MM.1S (cell line): ENCODE results near the gene PDIA2.

ENCODE experiments used
- DNase-seq: peaks from one replicate; pipeline ENCODE4 v3.0.0-alpha.2; 2015
- H2AFZ ChIP-seq: fragments of 300-600 bp; sonication (generic); 2 replicates; pipeline ENCODE4 v1.6.0; 2016; ENCODE audit warnings: antibody characterized with exemption, low read length
- H3F3A ChIP-seq: fragments of 300-600 bp; sonication (generic); 2 replicates; pipeline ENCODE4 v1.6.1; 2016; ENCODE audit warnings: mild to moderate bottlenecking, antibody characterized with exemption, low read length, moderate library complexity, mixed read lengths; ENCODE audit not compliant: insufficient read depth
- H3K27ac ChIP-seq: fragments of 300-600 bp; sonication (generic); 2 replicates; pipeline ENCODE4 v1.5.1; 2016; ENCODE audit warnings: mild to moderate bottlenecking, low read length
- H3K27me3 ChIP-seq: fragments of 300-600 bp; sonication (generic); replicated peaks from 2 replicates; pipeline ENCODE4 v1.6.0; 2016; ENCODE audit warnings: low read length; ENCODE audit not compliant: insufficient read depth
- H3K36me3 ChIP-seq: fragments of 300-600 bp; sonication (generic); replicated peaks from 2 replicates; pipeline ENCODE4 v1.6.1; 2016; ENCODE audit warnings: mild to moderate bottlenecking, low read length, mixed read lengths; ENCODE audit not compliant: insufficient read depth
- H3K4me1 ChIP-seq: fragments of 300-600 bp; sonication (generic); 2 replicates; pipeline ENCODE4 v1.6.1; 2016; ENCODE audit warnings: low read length, mixed read lengths
- H3K4me2 ChIP-seq: fragments of 300-600 bp; sonication (generic); 2 replicates; pipeline ENCODE4 v1.6.0; 2016; ENCODE audit warnings: low read depth, low read length
- H3K4me3 ChIP-seq: fragments of 300-600 bp; sonication (generic); 2 replicates; pipeline ENCODE4 v1.5.1; 2016; ENCODE audit warnings: low read length, mixed read lengths
- H3K79me2 ChIP-seq: fragments of 300-600 bp; sonication (generic); 2 replicates; pipeline ENCODE4 v1.6.1; 2016; ENCODE audit warnings: mixed run types, low read length, mixed read lengths
- H3K9ac ChIP-seq: fragments of 300-600 bp; sonication (generic); 2 replicates; pipeline ENCODE4 v1.6.1; 2016; ENCODE audit warnings: low read length, mixed read lengths
- H3K9me2 ChIP-seq: fragments of 300-600 bp; sonication (generic); replicated peaks from 2 replicates; pipeline ENCODE4 v1.6.1; 2016; ENCODE audit warnings: mild to moderate bottlenecking, low read length, mixed read lengths; ENCODE audit not compliant: insufficient read depth
- H3K9me3 ChIP-seq: fragments of 300-600 bp; sonication (generic); replicated peaks from 2 replicates; pipeline ENCODE4 v1.6.1; 2016; ENCODE audit warnings: mild to moderate bottlenecking, low read length, mixed read lengths; ENCODE audit not compliant: insufficient read depth
- H4K20me1 ChIP-seq: fragments of 300-600 bp; sonication (generic); 2 replicates; pipeline ENCODE4 v1.6.1; 2016; ENCODE audit warnings: mild to moderate bottlenecking, low read length, moderate library complexity, mixed read lengths; ENCODE audit not compliant: insufficient read depth
- CTCF ChIP-seq: fragments of 300-600 bp; sonication (generic); IDR thresholded peaks from 2 replicates; pipeline ENCODE4 v1.5.1; 2016; ENCODE audit warnings: antibody characterized with exemption, low read length, mixed read lengths
- EZH2 ChIP-seq: fragments of 300-600 bp; sonication (generic); optimal IDR thresholded peaks from 2 replicates; pipeline ENCODE3; 2017; ENCODE audit warnings: low read depth, mild to moderate bottlenecking, antibody characterized with exemption, low read length, mixed read lengths
- EZH2phosphoT487 ChIP-seq: fragments of 300-600 bp; sonication (generic); IDR thresholded peaks from 2 replicates; pipeline ENCODE4 v1.6.1; 2018; ENCODE audit warnings: antibody characterized with exemption, low read length

The PDIA2 gene

GRCh38 chr16:273547-274421 is 9.2 kb upstream of the PDIA2 start:
- no peak overlapping the region for H3K9ac ChIP-seq
- no peaks in the 10 kb centered on the region for H3K9me2 ChIP-seq
- H3K27ac ChIP-seq: no peak overlapping the region
- peaks cover 54% of the 10 kb centered on the region for H3K27me3 ChIP-seq
- no peaks in the 10 kb centered on the region for H3K4me1 ChIP-seq
- H4K20me1 ChIP-seq: no peaks in the 10 kb centered on the region
- DNase-seq: peak; percentile 15
- no peaks in the 10 kb centered on the region for H3K79me2 ChIP-seq
- H3K36me3 ChIP-seq: no peaks in the 10 kb centered on the region
- H3F3A ChIP-seq: no peaks in the 10 kb centered on the region
- TF ChIP-seq EZH2 (no peak), CTCF (no peak), EZH2phosphoT487 (no peak)
- H2AFZ ChIP-seq: peak overlapping the region; percentile 2; the same call in 1 of the 2 replicates
- peak overlapping the region; percentile 41; the same call in 1 of the 2 replicates for H3K4me2 ChIP-seq
- H3K9me3 ChIP-seq: no peaks in the 10 kb centered on the region
- H3K4me3 ChIP-seq: peak overlapping the region; percentile 9; the same call in 1 of the 2 replicates

GRCh38 chr16:275041-275641 is 7.8 kb upstream of the PDIA2 start:
- H3K9me3 ChIP-seq: no peaks in the 10 kb centered on the region
- no peaks in the 10 kb centered on the region for H3K4me1 ChIP-seq
- DNase-seq: no peak
- no peaks in the 10 kb centered on the region for H4K20me1 ChIP-seq
- no peaks in the 10 kb centered on the region for H3K9me2 ChIP-seq
- no peaks in the 10 kb centered on the region for H3K79me2 ChIP-seq
- H3K36me3 ChIP-seq: no peaks in the 10 kb centered on the region
- peaks cover 52% of the 10 kb centered on the region for H3K27me3 ChIP-seq
- no peak for TF ChIP-seq CTCF
- TF ChIP-seq EZH2phosphoT487: no peak
- TF ChIP-seq EZH2: no peak
- H3K4me3 ChIP-seq: no peak overlapping the region
- H3K9ac ChIP-seq: no peak overlapping the region
- H3K4me2 ChIP-seq: no peak overlapping the region
- no peak overlapping the region for H3K27ac ChIP-seq
- H2AFZ ChIP-seq: no peak overlapping the region
- no peaks in the 10 kb centered on the region for H3F3A ChIP-seq

GRCh38 chr16:275786-276232 is 7.2 kb upstream of the PDIA2 start, which contains the start of gene RGS11:
TSS of gene RGS11 (minus strand) at chr16:275944. CDS start at chr16:275911, 33 bp downstream.
- no peak within 1 kb of the TSS for H3K27ac ChIP-seq
- H3F3A ChIP-seq: no peaks in the 10 kb centered on the region
- DNase-seq: no peak
- no peak within 1 kb of the TSS for H2AFZ ChIP-seq
- H3K4me2 ChIP-seq: no peak within 1 kb of the TSS
- peaks cover 48% of the 10 kb centered on the region for H3K27me3 ChIP-seq
- H3K9me3 ChIP-seq: no peaks in the 10 kb centered on the region
- TF ChIP-seq EZH2phosphoT487 (no peak), CTCF (no peak), EZH2 (no peak)
- no peak within 1 kb of the TSS for H3K9ac ChIP-seq
- no peaks in the 10 kb centered on the region for H3K36me3 ChIP-seq
- no peaks in the 10 kb centered on the region for H3K9me2 ChIP-seq
- no peaks in the 10 kb centered on the region for H3K79me2 ChIP-seq
- no peak within 1 kb of the TSS for H3K4me3 ChIP-seq
- H4K20me1 ChIP-seq: no peaks in the 10 kb centered on the region
- no peaks in the 10 kb centered on the region for H3K4me1 ChIP-seq
